Cardiac fibroblast (primary cell): ENCODE measurements around the gene TRIP13.
"Not testable (repeated sequence)": the region's sequence is repeated elsewhere in the genome, so short reads cannot be mapped to it uniquely, and the experiment has no call there.

Experiments
- DNase-seq, 2 donors: peaks; one replicate each; pipeline versions ENCODE4 v3.0.0 to v3.0.0-alpha.2; 2010; ENCODE audit warnings: low read depth in 2 of 2
- H3K4me3 ChIP-seq, 2 donors: replicated peaks in 1 of 2; 1 replicate in 1 of 2; 2 replicates in 1 of 2; pipeline ENCODE4 v1.5.1; 2011; ENCODE audit warnings: low read depth in 2 of 2, low read length in 2 of 2, mild to moderate bottlenecking in 2 of 2, moderate library complexity in 1 of 2
- CTCF ChIP-seq: IDR thresholded peaks from one replicate; pipeline ENCODE4 v1.5.1; 2011; ENCODE audit warnings: low read depth, mild to moderate bottlenecking, low read length, inconsistent platforms

TRIP13 gene

DNA sequence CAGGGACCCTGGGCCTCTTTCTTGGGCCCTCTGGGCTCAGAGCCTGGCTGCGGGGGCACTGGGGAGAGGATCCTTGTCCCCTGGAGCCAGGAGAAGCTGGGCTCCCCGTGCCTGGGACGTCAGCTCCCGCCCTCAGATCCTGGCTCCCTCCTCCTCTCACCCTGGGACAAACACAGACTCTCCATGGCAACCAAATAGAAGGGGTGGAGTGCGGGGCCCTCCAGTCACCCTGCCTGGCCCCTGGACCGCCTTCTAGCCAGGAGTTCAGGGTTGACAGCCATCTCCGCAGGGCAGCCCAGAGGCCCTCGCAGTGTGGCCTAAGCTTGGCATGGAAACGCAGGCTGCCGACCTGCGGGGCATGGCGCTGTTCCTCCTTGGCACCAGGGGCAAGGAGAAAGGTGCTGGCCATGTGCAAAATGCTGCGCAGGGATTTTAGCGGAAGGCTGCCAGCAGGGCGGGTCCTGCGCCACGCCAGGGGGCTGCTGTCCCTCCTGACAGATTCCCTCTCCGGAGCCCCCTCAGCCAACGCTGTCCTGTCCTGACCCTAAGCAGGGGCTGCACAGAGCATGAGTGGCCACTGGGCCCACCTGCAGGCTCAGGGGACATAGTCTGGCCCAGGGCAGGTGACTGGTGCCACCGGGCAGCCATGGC, 42.9 kb upstream of the TRIP13 start:
- no peak for TF ChIP-seq CTCF
- H3K4me3 ChIP-seq, result no peak overlapping the region
- no peak for DNase-seq

DNA sequence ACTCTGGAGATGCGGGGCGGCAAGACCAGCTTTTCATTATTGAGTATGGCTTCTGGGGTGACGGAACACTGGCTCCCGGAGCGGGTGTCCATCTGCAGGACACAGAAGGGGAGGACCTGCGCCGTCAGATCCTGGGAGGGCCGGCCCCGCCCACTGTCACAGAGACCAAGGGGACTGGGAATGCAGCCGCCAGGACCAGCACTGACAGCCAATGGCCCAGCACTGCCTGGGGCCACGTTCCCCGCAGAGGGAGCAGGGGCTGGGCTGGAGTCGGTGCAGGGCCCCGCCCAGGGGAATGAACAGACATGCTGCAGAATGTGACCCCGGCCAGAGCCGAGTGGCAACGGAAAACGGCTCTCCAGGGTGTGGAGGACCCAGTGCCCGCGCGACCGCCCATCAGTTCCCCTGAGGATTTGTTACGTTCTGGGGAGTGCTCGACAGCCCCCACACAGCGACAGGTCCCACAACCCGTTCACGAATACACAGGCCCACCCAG, 42.1 kb upstream of the TRIP13 start, which contains the start of gene ZDHHC11:
TSS of gene ZDHHC11 (minus strand) at position 476 of the 496 bp plus-strand sequence. CDS start at position 92, 384 bp downstream.
- H3K4me3 ChIP-seq, result no peak within 1 kb of the TSS
- no peak for TF ChIP-seq CTCF

DNA sequence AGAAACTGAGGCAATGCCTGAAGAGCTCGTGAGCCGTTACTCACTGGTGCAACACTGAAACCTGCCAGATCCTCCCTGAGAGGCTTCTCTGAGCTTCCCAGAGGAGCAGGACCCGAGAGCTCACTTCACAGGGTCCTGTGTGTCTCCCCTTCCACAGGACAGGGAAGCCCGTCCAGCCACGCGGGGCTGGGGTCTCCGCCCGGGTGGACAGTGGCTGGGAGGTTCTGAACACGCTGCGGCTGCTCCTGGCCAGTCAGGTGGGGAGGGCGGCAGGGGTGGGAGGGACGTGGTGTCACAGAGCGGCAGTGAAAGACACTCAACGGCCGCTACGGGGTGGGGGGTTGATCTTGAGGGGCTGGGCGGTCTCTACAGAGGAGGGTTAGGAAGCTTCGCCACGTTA, 41.6 kb upstream of the TRIP13 start:
- DNase-seq, result no peak
- H3K4me3 ChIP-seq, result no peak overlapping the region
- TF ChIP-seq CTCF, result no peak

More for the DNA sequence above, 42.1 kb upstream of the TRIP13 start, which contains the start of gene ZDHHC11:
- DNase-seq, result no peak

DNA sequence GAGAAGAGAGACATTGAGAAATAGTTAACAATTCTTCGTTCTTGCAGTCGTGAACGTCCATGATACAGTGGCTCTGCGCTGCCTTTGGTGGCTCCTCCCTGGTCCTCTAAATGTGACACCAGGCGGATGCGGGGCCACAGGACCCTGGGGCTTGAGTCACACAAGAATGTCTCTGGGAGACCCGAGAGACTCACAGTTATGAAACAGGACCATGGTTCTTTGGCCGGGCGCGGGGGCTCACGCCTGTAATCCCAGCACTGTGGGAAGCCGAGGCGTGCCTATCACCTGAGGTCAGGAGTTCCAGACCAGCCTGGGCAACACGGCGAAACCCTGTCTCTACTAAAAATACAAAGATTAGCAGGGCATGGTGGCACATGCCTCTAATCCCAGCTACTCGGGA, 41.1 kb upstream of the TRIP13 start:
- H3K4me3 ChIP-seq, result no peak overlapping the region
- TF ChIP-seq CTCF, result no peak
- DNase-seq, result no peak

DNA sequence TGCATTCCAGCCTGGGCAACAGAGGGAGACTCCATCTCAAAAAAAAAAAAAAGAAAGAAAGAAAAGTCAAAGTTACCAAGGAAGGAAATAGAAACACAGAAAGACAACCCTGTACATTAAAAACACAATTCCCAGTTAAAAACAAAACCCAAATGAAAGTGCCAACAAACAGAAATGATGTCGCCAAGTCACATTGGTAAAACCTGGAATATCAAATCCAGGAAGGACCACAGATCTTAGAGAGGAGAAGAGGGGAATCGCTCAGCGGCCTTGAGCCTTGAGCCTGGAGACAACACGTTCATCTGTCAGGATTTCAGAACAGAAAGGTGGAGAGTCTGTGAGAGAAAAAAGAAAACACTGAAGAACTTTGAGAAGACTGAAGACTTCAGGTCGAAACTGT, 40.7 kb upstream of the TRIP13 start:
- DNase-seq, result no peak
- no peak overlapping the region for H3K4me3 ChIP-seq
- TF ChIP-seq CTCF, result no peak

- DNase-seq, result no peak
- no peak overlapping the region for H3K4me3 ChIP-seq
- TF ChIP-seq CTCF, result no peak
Measured at GRCh38 chr5:852431-853401, 40.0 kb upstream of the TRIP13 start.

GRCh38 chr5:853416-854090, 39.1 kb upstream of the TRIP13 start:
- DNase-seq, H3K4me3 ChIP-seq: not testable (repeated sequence)
